Right lobe of liver (tissue), 4 donors: ENCODE results near the gene XRCC4.

Experiments
- CTCF ChIP-seq, 4 donors: fragments of 200-600 bp in 3 of 4; fragments of 450-650 bp in 1 of 4; IDR thresholded peaks; one replicate each; pipeline versions ENCODE4 v1.5.1 to v1.8.0; 2016 to 2022; ENCODE audit warnings: antibody characterized with exemption in 4 of 4, mild to moderate bottlenecking in 2 of 4
- POLR2A ChIP-seq: fragments of 450-650 bp; IDR thresholded peaks from one replicate; pipeline ENCODE4 v1.6.1; 2017; ENCODE audit warnings: antibody characterized with exemption, mild to moderate bottlenecking
- donor health status: DM: no; HTN: no; CAD: no.
- donor health status: DM: no; HTN: no; CAD: no.
- donor health status: DM: no; HTN: yes; CAD: no.

DNA sequence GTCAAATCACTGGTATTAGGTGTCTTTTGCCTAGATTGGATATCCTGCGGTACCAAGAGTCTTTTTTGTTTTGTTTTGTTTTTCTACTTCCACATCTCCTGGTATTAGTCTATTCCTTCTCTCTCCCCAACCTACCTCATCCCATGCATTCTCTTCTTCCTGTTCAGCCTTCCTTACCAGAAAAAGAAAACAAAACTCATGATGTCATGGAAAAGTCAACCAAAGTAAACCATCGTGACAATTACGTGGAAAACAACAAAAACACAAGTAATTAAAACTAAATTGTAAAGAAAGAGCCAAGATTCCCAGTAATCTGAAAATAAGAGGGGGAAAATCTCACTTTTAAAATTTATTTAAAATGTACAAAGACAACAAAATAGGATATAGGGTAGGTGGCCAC lies 38.4 kb upstream of the XRCC4 start:
- TF ChIP-seq CTCF (IDR thresholded peaks at IDR 0.05) = no peak
- TF ChIP-seq POLR2A = no peak
